Measurements from ENCODE around the gene THAP7. TPM values are rescaled to one million over a fixed set of nuclear protein-coding genes. Genes with fewer than 3 reads are reported as not detected.
A peak's percentile ranks its signal among the peaks of the same experiment; 100 is the strongest.

Gene THAP7
- total and polyA plus RNA-seq, 2 donors from 2014 or later = 25.5 to 44.1 TPM

DNA sequence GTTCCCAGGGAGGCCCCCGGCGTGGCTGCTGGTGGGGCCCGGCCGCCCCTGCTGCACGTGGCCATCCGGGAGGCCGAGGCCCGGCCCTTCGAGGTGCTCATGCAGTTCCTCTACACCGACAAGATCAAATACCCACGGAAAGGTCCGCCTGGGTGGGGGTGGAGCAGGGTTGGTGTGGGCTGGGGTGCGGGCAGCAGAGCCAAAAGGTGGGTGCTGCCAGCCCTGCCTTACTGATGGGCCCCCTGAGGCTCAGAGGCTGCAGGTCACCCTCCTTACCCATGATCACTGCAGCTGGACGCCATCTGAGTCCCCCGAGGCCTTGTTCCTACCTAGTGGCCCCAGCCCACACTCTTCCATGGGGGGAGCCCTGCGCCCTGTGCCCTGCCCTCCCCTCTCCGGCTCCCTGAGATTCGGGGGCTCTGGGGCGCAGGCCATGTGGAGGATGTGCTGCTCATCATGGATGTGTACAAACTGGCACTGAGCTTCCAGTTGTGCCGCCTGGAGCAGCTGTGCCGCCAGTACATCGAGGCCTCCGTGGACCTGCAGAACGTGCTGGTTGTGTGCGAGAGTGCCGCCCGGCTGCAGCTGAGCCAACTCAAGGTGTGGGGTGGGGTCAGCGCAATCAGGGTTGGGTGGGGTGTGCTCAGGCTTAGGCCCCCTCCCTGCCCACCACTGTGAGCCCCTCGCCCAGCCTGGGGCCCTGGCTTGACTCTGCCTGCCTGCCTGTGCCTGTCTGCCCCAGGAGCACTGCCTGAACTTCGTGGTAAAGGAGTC lies 7.6 kb downstream of the THAP7 start:
- Histone ChIP-seq H3K4me3 (ENCODE audit: low read length in 3 of 3) (no peak overlapping the region), H3K36me3 (ENCODE audit: control insufficient read depth in 2 of 3, insufficient read depth in 3 of 3, low read length in 3 of 3) (peaks cover 0 to 16% (median 6%) of the 10 kb centered on the region in 3 donors), H3K27ac (ENCODE audit: low read depth in 2 of 2, low read length in 2 of 2) (no peak overlapping the region), H3K4me1 (ENCODE audit: control insufficient read depth in 2 of 3, insufficient read depth in 2 of 3, low read depth in 1 of 3, low read length in 3 of 3) (no peaks in the 10 kb centered on the region), H3K27me3 (ENCODE audit: control insufficient read depth, insufficient read depth, low read length) (no peaks in the 10 kb centered on the region), H3K9me3 (ENCODE audit: control insufficient read depth in 2 of 3, insufficient read depth in 1 of 3, low read length in 3 of 3) (no peaks in the 10 kb centered on the region), H3K9ac (ENCODE audit: low read length in 3 of 3) (no peak overlapping the region)
- FAIRE-seq (no peak), DNase-seq (peak in 1 of 5 donors; percentile 66)
- intact Hi-C loops (cut with DNase I) = no loop called here
- TF ChIP-seq, protein P1, sequence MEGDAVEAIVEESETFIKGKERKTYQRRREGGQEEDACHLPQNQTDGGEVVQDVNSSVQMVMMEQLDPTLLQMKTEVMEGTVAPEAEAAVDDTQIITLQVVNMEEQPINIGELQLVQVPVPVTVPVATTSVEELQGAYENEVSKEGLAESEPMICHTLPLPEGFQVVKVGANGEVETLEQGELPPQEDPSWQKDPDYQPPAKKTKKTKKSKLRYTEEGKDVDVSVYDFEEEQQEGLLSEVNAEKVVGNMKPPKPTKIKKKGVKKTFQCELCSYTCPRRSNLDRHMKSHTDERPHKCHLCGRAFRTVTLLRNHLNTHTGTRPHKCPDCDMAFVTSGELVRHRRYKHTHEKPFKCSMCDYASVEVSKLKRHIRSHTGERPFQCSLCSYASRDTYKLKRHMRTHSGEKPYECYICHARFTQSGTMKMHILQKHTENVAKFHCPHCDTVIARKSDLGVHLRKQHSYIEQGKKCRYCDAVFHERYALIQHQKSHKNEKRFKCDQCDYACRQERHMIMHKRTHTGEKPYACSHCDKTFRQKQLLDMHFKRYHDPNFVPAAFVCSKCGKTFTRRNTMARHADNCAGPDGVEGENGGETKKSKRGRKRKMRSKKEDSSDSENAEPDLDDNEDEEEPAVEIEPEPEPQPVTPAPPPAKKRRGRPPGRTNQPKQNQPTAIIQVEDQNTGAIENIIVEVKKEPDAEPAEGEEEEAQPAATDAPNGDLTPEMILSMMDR (IDR thresholded peaks at IDR 0.05; ENCODE audit: borderline replicate concordance, extremely low read depth, insufficient read depth) = no peak

DNA sequence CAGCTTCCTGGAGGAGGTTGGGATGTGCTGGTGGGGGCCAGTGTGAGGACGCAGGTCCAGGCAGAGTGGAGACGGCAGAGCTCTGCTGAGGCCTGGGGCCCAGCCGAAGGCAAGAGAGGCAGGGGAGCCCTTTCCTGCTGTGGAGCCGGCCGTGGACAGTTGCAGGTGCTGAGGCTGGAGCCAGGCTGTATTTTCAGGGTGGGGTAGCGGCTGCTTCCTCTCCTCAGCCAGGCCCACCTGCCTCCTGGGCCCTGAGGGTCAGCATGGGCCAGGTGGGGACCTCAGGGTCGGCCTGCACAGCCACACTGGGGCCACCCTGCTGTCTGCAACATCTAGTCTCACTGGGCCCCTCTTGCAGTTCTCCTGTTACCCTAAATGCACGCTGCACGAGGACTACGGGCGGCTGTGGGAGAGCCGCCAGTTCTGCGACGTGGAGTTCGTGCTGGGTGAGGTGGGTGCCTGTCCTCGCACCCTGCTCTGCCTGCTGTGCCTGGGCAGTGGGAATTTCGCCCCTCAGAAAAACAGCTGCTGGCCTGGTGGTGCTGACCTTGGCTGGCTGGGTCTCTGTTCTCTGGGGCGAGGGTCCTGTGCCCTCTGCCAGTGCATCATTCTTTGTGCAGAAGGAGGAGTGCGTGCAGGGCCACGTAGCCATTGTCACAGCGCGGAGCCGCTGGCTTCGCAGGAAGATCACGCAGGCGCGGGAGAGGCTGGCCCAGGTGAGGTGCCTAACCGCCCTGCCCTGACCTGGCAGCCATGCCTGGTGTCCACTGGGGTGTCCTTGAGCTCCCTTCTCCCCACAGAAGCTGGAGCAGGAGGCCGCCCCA lies 8.4 kb downstream of the THAP7 start:
- FAIRE-seq (no peak), DNase-seq (peak in 1 of 5 donors; percentile 71)
- no peaks in the 10 kb centered on the region for H3K4me1 ChIP-seq (ENCODE audit: control insufficient read depth in 2 of 3, insufficient read depth in 2 of 3, low read depth in 1 of 3, low read length in 3 of 3)
- TF ChIP-seq, protein P1 (IDR thresholded peaks at IDR 0.05; ENCODE audit: borderline replicate concordance, extremely low read depth, insufficient read depth) = no peak
- H3K27ac ChIP-seq (ENCODE audit: low read depth in 2 of 2, low read length in 2 of 2) = no peak overlapping the region
- no peak overlapping the region for H3K4me3 ChIP-seq (ENCODE audit: low read length in 3 of 3)
- no peak overlapping the region for H3K9ac ChIP-seq (ENCODE audit: low read length in 3 of 3)
- intact Hi-C loops (cut with DNase I) = no loop called here
- H3K9me3 ChIP-seq (ENCODE audit: control insufficient read depth in 2 of 3, insufficient read depth in 1 of 3, low read length in 3 of 3) = no peaks in the 10 kb centered on the region
- no peaks in the 10 kb centered on the region for H3K27me3 ChIP-seq (ENCODE audit: control insufficient read depth, insufficient read depth, low read length)
- peaks cover 0 to 14% (median 5%) of the 10 kb centered on the region in 3 donors for H3K36me3 ChIP-seq (ENCODE audit: control insufficient read depth in 2 of 3, insufficient read depth in 3 of 3, low read length in 3 of 3)

DNA sequence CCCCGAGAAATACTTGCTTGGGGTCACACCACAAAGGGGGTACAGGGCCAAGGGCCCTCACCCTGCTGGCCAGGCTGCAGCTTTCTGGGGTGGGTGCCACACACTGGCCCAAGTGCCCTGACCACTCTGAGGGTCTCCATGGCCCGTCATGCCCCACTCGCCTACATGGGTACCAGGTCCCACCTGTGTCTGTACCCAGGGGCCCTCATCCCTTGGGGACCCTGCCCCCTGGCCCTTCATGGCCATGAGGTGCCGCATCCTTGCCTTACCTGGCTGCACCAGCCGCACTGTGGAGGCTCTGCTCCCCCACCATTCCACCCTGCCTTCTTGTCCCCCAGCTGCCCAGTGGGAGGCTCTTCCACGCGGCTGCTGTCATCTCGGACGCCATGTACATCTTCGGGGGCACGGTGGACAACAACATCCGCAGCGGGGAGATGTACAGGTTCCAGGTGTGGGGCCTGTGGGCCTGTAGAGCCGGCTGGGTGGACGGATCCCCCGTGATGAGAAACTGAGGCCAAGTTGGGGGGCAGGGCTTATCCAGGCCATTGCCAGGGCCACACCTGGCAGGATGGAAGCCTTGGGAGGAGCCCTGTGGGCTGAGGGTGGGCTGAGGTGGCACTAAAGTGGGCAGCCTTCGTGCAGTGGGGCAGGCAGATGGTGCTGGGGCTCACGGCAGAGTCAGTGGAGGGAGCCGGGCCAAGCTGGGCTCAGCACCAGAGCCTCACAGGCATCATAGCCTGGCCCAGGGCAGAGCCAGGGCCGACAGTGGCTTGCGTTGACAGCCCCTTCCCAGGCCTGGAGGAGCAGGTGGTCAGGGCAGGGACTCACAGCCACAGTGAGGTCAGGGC lies 9.2 kb downstream of the THAP7 start:
- DNase-seq (peak in 1 of 5 donors; percentile 73), FAIRE-seq (no peak)
- no peak overlapping the region for H3K4me3 ChIP-seq (ENCODE audit: low read length in 3 of 3)
- H3K36me3 ChIP-seq (ENCODE audit: control insufficient read depth in 2 of 3, insufficient read depth in 3 of 3, low read length in 3 of 3) = peaks cover 0 to 14% (median 5%) of the 10 kb centered on the region in 3 donors
- no peaks in the 10 kb centered on the region for H3K9me3 ChIP-seq (ENCODE audit: control insufficient read depth in 2 of 3, insufficient read depth in 1 of 3, low read length in 3 of 3)
- H3K4me1 ChIP-seq (ENCODE audit: control insufficient read depth in 2 of 3, insufficient read depth in 2 of 3, low read depth in 1 of 3, low read length in 3 of 3) = no peaks in the 10 kb centered on the region
- H3K9ac ChIP-seq (ENCODE audit: low read length in 3 of 3) = no peak overlapping the region
- intact Hi-C loops (cut with DNase I) = no loop called here
- H3K27ac ChIP-seq (ENCODE audit: low read depth in 2 of 2, low read length in 2 of 2) = no peak overlapping the region
- TF ChIP-seq, protein P1 (IDR thresholded peaks at IDR 0.05; ENCODE audit: borderline replicate concordance, extremely low read depth, insufficient read depth) = no peak
- no peaks in the 10 kb centered on the region for H3K27me3 ChIP-seq (ENCODE audit: control insufficient read depth, insufficient read depth, low read length)
